Fibroblast of skin of back (primary cell): ENCODE data around the gene PODXL.
"Not testable (repeated sequence)": the region's sequence is repeated elsewhere in the genome, so short reads cannot be mapped to it uniquely, and the experiment has no call there.

ENCODE experiments used
- DNase-seq: peaks from one replicate; pipeline ENCODE4 v3.0.0-alpha.2; 2013

The PODXL gene

DNA sequence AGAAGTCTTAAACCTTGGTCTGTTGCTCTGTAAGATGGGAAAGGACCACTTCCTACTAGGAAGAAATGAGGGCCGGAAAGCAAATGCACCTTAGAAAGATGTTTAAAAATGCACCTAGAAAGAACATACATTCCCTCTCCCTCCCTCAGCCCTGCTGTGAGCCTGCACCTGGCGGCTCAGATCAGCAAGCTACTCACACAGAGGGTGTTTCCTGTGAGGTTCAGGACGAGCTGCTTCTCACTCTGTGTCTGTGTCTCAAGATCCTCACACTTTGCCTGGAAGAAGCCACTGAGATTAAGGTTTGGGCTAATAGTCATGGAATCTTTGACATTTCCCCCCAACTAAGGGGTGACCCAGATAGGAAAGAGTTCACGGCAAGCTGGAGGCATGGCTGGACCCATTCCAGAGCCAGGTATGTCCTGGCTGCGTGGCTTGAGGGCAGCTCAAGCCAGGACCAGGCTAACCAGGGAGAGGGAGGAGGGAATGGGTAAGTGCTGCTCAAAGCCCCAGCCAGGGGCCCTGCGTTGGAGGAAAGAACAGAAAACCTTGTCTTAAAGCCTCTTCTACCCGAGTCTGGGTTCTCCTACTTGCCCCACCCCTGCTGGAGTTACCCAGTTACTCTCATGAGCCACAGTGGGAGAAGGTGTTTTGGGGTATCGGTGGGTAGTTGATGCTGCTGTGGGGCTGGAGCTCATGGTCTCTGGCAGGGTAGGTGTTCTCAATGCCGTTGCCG is 47.5 kb downstream of the PODXL start:
- no peak for DNase-seq

DNA sequence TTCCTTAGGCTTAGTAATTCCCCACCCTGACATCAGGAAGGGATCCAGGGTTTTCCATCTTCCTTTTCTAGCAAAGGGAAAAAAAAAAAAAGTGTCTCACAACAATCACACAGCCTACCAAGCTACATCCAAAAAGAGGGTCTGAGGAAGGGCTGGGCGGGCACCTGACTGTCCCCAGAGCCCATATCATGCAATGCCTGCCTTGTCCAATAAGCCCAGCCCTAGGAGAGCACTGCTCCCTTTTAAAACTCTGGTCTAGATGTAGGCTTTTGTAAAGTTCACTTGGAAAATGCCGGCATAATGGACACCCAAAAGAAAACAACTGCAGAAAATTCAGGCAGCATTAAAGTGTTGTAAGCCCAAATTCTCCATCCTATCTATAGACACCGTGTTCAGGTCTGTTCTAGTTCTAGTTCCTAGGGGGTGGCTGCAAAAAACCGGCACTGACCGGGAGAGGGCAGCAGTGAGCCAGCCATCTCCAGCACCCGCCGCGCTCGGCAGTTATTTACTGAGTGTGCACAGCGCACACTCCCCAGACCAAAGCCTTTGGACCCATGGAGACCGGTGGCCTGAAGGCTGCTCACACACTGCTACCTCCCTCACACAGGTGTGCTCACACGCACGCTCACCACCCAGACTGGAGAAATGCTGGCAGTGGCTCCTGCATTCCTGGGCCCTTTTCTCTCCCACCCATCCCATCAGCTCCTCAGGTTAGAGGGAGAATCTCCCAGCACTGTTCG is 48.7 kb downstream of the PODXL start:
- peak; percentile 62 for DNase-seq

DNA sequence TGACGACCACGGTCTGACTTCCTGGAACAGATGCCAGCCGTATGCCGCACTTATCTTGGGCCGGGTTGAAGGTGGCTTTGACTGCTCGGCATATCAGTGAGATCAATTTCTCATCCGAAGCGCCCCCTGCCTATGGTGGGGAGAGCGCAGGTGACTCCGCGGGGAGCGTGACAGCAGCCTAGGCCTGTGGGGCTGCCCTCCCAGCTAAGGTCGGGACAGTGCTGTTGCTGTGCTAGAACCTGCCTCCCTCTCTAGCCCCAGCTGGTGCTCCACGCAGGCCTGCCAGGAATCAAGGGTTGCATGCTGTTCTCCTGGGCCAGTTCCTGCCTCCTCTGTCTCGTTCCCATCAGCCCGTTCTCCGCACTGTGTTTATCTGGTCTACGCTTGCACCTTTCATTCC is 49.8 kb downstream of the PODXL start:
- DNase-seq = no peak

DNA sequence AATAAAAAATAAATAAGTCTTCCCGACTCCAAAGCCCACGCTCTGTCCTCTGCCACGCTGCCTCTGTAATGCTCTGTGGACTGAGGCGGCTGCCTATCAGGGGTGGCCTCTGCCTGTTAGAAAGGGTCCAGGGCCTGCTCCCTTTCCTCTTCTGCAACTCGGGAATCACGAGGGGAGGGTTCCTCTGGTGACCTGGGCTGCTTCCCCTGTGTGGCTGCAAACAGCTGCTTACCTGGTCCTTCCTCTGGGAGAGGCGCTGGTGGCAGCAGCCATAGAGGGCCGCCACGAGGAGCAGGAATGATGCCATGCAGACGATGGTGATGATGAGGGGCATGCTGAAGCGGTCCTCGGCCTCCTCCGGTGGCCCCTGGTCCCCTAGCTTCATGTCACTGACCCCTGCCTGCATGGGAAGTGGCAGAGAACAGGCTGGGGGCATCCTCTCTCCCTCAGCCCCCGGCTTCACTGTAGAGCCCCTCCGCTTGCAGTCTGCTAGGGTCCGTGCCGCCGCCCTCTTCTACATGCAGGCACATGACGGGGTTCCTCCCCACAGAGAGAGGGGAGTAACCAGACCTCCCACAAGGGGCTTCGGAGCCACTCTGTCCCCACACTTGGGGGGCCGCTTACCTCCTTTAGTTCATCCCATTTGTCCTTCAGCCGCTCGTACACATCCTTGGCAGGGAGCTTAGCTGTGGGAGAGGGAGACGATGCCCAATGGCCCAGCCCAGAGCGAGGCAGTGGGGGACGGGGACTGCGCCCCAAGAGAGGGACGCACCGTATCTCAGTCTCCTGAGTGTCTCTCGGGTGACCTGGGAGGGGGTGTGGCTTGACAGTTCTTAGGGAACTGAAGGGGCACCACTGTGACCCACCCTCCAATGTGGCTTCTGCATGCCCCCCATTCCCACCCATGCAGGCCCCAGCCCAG is 50.5 kb downstream of the PODXL start:
- DNase-seq = no peak

DNA sequence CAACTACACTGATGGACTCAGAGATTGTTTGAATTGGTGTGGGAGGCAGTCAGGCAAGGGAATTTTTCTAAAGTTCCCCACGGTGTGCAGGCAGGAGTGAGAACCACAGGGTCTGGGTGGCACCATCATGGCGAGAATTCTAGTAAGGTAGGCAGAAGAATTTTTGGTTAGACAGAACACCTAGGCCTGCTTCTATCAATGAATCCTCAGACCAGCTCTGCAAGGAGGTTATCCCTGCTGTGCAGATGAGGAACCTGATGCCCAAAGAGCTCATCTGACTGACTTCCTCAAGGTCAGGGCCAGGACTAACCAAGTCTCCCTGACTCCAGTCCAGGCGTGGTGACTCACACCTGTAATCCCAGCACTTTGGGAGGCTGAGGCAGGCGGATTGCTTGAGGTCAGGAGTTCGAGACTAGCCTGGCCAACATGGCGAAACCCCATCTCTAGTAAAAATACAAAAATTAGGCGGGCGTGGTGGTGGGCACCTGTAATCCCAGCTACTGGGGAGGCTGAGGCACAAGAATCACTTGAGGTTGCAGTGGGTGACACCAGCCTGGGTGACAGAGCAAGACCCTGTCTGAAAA is 51.3 kb downstream of the PODXL start:
- not testable (repeated sequence) for DNase-seq

DNA sequence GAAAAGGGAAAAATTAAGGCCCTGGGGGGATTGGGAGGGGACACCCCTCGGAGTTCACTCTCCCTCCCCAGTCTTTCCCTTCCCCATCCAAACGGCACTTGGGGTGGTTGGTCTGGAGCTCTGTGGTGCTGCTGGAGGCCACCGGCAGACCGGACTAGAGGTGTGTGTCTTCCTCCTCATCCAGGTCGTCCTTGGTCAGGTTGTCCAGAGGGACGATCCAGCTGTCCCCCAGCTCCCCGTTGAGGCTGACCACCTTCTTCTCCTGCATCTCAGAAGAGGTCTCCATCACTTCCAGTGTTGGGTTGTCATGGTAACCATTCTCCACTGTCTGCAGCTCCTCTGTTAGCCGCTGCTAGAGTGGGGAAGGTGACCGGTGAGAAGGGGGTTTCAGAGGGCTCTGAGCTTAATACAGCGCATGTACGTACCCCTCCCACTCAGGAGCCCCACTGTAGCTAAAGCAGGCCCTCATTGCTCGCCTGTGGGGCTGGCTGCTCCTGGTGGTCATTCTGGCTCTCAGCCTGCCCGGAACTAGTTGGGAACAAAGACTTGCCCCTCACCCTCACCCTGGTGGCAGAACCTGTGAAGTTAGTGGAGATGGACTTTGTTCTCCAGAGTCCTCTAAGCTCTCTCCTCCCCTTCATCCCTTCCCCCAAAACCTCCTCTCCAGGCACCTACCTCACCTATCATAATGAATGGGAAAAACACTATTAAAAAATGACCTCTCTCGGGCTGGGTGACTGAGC is 52.1 kb downstream of the PODXL start:
- no peak for DNase-seq

DNA sequence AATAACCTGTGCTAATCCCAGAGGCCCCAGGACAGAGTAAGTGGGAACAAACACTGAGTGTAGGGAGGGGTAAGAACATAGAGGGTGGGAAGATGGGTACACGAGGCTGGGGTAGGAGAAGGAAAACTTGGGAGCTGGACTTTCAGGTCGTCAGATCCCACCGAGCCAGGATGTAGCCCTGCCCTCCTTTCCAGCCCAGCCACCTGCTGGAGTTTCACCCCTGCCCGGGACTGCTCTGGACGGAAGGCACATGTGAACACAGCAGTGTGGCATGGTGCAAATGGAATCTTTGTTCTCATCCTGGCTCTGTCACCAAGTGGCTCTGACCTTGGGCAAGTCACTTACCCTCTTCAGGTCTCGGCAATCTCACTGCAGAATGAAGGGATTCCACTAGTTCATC is 52.8 kb downstream of the PODXL start:
- no peak for DNase-seq

DNA sequence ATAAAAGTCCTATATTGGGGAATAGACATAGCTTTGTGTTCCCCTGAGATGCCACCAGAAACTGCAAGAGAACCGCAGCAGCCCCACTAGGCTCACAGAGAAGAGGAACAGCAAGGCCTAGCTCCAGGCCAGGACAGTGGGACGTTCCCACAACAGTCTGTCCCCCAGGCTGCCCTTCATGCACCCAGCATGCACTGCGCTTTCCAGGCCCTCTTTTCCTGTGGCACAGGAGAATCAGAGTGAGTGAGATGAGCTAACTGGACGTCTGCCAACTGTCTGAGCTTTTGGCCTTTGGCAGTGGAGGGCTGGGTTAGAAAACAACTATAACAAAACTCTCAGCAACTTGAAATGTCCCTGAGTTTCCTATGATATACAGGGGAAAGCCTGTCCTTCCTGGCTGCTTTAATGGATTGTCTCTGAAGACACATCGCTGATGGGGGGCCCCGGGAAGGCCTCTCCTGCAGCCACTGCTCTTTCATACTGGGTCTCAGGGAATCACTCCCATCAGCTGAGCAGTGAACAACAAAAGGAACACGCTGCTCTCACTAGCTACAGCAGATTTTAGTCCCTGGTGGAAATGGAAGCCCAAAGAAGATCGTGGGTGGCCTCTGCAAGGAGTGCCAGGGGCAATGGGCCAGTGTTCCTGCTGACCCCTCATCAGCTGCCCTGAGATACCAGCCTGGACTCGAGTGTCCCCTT is 53.5 kb downstream of the PODXL start:
- peak; percentile 62 for DNase-seq

DNA sequence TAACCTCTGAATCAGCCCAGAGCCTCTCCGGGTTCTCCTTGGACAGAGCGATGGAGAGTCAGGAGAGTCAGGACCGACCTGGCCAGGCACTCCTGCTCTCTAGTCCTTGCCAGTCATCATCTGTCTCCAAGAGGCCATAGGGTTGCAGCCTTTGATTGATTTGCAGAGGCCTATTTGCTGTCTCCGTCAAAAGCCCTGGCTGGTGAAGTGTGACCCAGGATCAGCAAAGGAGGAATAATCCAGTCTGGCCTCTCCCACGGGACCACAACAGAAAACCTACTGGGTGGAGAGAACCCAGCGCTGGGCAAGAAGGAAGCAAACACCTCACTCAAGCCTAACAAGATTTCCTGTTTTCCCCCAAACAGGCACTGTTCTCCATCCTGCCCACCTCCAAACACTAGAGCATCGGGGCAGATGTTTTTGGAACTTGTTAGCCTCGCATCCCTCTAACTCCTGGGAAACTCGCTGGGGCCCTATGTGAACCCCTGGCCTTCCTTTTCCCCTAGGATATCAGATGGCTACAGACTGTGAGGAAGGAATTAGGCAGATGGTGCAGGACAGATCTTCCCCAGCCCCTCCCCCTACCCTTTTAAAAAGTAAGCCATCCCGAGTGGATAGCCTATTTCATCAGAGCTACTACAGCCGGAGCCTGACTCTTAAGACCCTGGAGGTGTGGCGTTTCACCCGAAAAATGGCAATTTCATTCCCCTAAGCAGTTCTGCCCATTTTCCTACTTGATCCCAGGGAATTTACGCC is 54.3 kb downstream of the PODXL start:
- DNase-seq = no peak

DNA sequence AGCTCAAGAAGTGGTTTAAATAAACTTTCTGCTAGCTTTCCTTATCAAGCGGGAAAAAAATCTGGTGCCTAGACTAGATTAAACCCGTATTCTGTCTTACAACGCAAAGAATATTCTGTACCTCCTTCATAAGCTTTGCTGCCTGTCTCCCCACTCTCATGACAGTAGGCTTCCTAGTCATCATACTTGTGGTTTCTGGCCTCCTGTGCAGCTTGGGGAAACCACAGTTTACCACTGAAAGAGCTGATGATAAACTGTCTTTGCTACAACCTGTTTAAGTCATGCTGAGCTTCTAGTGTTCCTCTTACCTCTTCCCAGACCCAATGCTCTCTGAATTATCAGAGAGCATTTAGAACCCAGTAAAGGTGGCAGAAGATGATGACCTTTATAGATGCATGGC is 55.0 kb downstream of the PODXL start:
- peak; percentile 62 for DNase-seq

DNA sequence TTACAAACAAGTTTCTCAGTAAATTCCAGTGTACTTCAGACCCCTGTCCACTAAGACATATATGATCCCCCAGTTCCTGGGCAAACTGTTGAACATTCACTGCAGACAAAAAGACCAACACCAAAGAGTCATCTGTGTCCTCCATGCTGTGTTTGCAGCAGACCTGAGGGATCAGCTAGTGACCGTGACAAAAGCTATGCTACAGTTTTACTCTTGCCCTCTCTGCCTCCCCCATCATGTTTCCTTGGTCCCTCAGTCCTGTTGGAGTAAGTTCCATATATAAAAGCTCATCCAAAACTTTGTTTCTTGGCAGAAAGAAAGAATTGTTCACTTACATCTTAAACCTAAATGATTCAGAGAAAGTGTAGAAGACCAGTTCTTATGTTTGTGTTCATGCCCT is 56.1 kb downstream of the PODXL start:
- no peak for DNase-seq

DNA sequence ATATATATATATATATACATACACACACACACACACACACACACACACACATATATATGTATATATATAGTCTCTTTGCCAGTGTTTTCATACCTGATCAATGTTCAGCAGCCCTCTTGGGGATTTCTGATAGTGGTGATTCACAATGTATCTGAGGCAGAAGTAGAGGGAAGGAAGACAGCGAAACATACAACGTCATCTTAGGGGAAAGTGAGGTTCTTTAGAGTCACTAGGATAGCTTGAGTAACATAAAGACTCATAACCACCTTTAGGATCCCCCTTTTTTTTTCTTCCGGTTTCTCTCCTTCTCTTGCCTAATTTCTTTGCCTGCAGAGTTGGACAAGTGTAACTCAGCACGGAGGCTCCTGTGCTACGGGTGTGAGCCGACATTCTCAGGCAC is 56.6 kb downstream of the PODXL start:
- no peak for DNase-seq

DNA sequence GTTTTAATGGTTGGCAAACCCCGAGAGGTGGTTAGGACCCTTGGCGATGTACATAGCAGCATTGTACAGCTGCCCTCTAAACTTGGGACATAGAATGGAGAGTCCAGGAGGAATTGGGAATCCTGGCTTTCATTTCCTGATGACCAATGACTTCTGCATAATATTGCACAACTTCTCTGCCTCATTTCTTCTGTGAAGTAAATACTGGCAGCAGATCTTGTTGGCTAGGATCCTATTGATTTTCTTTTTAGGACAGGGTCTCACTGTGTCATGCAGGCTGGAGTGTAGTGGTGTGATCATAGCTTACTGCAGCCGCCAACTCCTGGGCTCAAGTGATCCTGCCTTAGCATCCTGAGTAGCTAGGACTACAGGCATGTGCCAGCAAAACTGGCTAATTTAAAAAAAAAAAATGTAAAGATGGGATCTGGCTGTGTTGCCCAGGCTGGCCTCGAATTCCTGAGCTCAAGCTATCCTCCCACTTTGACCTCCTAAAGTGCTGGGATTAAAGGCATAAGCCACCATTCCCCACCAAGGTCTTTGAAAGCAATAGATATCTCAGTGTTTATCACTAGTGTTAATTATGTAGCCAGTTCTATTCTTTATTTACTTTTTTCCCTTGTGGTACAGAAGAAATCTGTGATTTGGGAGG is 58.1 kb downstream of the PODXL start:
- DNase-seq = no peak

DNA sequence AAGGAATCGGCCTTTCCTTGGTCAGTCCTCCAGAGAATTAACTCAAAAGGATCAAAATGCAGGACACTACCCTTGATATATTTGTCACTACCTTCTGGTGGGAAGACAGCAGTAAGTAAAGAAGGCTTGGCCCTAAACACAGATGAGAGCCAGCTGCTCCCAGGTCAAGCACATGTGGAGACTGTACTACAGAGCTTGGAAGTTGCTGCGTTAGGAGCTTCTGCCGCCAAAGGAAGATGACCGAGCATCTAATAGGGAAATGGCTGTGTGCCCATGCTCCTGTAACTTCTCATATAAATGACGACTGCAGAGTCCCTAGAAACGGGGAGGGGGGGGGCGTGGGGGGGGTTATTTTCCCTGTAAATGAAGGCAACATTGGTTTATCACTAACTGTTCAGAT is 59.0 kb downstream of the PODXL start:
- DNase-seq = no peak

DNA sequence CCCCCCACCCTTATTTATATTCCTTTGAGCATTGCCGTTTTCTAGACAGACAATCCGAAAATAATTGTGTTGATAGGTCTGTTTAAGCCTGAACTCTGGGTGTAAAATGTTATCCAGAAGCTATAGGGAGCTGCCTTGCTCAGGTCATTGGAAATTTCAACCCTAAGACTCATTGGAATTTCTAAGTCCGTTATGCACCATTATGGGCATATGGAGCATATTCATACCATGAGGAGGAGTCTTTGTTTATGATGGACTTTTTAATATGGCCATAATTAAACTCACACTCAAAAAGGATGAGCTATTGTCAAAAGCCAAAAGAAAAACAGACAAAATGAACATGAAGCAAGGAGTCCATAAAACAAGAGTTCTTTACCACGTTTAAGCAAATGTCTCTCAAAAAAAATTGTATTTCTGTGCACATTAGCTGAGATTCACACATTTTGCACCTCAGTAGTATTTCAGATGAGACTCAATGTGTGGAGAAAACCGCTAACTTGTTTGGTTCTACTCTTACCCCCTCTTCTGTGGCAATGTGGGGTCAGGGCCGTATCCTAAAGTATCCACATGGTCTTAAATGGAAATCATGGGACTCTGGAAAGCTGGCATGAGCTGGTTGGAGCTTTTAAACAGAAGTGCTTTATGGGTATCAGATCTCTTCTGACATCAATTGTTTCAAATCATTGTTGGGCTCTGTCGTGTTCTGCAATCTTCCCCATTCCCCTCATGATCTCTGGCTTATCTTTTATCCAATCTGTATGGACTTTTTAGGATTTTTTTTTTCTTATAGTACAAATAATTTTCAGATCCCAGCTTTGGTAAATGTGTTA is 60.5 kb downstream of the PODXL start:
- no peak for DNase-seq

DNA sequence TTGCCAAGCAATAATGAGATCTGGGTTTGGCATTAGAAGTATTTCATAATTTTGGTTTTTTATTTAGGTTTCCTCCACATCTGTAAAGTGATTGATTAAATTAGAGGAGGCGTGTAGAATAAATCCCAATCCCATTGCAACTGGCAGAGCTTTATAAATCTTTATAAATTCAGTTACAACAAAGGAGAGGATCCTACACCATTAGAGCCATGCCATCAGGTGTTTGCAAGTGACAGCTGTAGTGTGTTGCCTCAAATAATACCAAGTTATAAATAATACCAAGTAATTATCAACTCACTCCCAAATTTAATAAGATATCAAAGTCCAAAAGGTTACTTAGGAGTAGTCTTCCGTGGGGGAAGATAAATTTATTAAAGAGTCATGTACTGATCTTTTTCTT is 62.2 kb downstream of the PODXL start:
- no peak for DNase-seq

DNA sequence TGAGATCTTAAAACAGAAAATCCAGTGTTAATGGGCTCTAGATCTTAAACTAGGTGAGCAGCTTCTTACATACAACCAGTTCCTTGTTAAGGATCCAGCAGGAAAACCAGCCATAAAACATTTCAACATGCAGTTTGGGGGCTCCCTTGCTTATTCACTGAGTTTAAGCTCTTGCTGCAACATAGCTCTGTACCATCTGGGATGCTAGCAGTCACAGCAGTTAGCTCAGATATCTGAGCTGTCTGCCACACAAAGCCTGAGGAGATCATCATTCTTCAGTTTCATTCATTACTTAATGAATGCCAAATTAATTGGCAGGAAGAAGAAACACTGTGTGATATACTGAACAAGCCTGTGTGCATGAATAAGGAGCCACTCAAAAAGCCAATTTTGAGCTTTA is 62.8 kb downstream of the PODXL start:
- DNase-seq = no peak

DNA sequence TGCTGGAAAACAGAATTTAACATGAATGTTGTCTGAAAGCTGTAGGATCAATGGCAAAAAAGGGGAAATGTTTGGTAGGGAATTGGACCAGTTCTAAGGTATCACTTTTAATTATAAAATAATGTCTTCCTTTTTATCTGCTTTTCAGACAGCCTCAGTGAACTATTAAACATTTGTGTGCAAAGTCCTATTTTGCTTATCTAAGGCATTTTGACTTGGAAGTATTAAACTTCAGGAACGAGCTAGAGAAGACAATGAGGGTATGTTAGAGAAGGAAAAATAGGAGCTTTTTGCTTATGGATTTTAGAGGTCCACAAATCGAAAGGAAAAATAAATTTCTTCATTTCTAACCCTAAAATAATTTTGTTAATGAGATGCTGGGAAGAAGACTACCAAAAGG is 63.3 kb downstream of the PODXL start:
- no peak for DNase-seq

DNA sequence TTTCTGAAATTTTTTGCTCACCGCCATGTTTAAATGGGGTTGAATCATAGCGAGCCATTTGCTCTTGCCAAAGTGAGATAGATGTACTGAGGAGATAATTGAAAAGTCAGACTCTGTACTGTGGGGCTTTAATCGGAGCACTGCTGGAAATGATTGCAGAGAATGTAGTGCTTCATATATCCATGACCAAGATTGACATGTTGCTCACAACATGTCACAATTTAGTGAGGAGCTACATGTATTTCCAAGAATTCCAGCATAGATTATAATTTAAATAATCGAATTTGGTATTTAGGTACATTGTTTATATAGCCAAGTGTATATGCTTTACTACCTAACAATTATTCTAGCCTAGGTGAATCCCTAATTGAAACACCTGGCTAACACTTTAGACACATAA is 66.5 kb downstream of the PODXL start:
- DNase-seq = no peak
